Skin of body (tissue), 2 donors: ENCODE measurements around the gene KLHL28. TPM values are rescaled to one million over a fixed set of nuclear protein-coding genes. Genes with fewer than 3 reads are reported as not detected.

ENCODE experiments used
- DNase-seq: peaks from one replicate; lab custom pipeline; 2025; lab: John Stamatoyannopoulos, UW
- total RNA-seq: library from RNA; depleted of rRNA; stranded (reverse); fragments of >200 nt; gene quantifications from one replicate; pipeline ENCODE4 v1.2.3, GENCODE V29; 2014

The KLHL28 gene
- total RNA-seq, 1 donor from 2014 or later = 26.2 TPM

DNA sequence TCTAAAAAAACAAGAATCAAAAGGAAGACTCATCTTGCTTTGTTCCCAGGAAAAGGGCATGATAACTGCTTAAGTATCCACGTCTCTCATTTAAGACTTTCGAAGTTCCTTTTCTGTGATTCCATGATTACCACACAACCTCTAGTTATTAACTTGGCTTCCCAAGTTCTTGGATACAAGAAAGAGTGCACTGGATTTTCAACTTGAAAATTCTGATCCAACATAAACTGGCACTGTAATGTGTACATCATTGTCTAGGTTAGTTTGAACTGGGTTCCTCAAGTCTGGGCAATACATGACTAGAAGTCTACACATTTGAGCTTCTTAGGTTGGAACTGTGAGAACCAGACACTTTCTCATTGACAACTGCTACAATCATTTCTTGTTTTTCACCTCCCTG is 1.6 kb downstream of the KLHL28 start:
- DNase-seq = no peak

DNA sequence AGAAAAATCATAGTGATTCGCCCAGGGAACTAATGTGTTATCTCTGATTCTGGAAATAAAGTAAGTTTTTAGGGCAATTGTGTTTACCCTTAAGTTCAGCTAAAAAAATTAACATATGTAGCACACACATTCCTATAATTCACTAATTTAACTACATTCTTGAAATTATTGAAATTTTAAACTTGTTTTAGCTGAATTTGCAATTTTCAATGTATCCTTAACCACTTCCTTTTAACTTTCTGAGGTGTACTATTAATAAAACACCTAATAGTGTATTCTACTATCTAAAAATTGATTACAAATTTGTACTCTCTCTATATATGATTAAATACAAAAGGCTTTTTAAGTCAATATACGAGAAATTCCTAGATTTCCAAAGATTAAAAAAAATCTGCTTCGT is 2.2 kb downstream of the KLHL28 start:
- DNase-seq = no peak

DNA sequence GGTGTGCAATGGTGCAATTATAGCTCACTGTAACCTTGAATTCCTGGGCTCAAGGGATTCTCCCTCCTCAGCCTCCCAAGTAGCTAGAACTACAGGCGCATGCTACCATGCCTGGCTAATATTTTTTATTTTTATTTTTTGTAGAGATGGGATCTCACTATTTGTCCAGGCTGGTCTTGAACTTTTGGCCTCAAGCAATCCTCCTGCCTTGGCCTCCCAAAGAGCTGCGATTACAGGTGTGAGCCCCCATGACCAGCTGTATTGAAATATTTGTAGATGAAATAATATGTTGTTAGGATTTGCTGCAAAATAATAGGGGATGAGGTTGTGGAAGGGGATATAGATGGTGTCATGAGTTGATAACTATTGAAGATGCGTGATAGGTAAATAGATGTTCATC is 4.9 kb downstream of the KLHL28 start:
- DNase-seq = no peak

DNA sequence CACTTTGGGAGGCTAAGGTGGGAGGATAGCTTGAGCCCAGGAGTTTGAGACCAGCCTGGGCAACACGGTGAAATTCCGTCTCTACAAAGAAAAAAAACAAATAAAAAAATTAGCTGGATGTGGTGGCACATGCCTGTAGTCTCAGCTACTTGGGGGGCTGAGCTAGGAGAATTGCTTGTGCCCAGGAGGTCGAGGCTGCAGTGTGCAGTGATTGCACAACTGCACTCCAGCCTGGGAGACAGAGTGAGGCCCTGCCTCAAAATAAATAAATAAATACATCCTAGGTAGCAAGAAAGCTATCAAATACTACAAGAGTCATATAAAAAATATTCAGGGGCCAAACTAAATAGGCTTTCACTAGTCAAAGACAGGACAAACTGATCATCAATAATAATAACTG is 6.2 kb downstream of the KLHL28 start:
- DNase-seq = no peak

DNA sequence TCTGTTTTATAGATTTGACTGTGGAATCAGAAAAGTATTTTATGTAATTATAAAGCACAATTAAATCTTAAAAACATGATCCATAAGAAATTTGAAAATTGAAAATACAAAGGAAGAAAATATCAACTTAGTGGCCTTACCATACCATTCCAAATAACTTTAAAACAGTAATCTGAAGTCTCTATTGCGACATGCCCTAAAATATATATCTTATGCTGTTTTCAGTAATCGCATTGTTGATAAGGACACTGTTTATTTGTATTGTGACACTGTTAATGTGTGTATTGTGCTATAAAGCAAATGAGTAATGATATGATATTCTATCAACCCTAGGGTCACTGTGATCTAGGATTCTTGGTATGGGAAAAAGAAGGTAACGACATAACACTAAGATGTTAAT is 7.0 kb downstream of the KLHL28 start:
- no peak for DNase-seq

DNA sequence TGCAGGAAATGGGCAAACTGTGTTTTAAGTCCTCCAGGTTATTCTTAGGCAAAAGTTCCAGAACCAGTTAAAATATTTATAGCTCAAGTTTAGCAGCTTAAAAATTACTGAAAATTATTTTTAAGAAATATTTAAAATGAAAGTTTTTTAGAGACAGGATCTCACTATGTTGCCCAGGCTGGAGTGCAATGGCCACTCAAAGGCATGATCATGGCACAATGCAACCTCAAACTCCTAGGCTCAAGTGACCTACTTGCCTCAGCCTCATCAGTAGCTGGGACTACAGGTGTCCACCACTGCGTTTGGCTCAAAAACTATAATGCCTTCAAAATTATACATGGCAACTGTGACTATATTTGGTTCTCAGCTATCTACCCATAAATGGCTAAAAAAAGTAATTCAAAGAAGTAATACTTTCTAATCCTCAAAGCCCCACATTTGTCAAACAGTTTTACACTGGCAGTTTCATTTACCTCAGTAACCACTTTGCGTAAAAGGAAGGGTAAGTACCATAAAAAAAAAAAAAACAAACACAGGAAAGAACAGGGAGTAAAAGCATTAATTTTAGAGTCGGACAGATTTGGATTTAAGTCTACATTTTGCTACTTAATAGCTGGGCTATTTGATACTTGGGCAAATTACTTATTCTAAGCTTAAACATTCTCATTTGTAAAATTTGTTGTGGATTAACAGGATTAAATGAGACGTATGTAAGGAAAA is 9.2 kb downstream of the KLHL28 start:
- DNase-seq = no peak

DNA sequence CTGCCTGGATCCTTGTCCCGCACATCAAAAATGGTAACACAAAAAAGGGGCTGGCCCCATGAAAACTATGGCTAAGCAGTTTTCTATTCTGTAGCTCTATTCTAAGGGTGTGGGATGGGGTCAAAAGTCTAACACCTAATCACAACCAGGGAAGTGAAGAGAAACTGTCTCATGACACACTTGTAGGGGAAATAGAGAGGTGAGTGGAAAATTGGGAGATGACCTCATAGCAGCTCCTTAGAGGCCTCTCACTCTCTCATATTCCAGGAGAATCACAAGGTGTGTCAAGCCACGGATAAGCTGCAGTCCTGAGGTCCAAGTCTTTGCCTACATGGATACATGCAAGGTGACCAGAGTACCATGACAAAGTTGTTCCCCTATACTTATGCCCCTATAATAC is 10.7 kb downstream of the KLHL28 start:
- no peak for DNase-seq

DNA sequence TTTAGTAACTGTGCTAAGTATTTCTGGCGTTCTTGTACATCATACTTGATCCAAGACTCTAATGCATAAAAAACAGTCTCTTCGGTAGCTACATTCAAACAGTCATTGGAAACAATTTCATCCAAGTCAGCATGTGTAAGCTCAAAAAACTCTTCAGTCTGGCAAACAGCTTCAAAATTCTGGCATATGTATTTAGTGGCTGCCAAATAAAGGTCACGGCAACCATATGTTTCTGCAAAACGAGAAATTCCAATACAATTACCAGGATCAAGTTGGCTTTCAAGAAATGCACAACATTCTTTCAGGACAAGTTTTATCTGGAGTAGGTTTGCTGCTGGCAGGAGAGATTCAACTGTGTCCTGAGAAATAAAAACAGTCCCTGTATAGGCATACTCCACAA is 16.5 kb downstream of the KLHL28 start:
- peak; percentile 74 for DNase-seq

DNA sequence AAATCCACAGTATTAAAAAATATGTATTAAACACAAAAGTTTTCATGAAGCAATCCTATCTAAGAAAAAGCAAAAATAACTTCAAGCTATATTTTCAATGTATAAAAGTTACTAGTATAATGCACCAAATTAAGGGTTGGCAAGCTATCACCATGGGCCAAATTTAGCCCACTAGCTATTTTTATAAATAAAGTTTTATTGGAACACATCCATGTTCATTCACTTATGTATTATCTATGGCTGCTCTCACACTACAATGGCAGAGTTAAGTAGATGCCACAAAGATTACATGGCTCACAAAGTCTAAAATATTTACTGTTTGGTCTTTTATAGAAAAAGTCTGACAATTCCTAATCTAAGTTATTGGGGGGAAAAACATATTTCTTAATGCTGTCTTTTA is 17.6 kb downstream of the KLHL28 start:
- no peak for DNase-seq

DNA sequence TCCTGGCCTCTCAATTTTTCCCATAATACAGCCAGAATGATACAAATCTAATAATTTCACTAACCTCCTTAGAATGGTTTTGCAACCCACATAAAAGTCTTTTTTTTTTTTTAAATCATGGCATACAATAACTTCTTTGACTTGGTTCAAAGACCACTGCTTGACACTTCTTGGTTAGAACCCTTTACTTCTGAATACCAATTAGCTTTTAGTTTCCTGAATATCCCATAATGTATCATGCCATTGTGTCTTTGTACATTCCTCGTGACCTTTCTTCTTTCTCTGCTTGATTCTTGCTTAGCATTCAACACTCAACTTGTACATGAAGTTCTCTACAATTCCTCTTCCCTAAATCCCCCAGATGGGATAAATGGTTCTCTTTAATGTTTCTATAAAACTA is 19.3 kb downstream of the KLHL28 start:
- no peak for DNase-seq

DNA sequence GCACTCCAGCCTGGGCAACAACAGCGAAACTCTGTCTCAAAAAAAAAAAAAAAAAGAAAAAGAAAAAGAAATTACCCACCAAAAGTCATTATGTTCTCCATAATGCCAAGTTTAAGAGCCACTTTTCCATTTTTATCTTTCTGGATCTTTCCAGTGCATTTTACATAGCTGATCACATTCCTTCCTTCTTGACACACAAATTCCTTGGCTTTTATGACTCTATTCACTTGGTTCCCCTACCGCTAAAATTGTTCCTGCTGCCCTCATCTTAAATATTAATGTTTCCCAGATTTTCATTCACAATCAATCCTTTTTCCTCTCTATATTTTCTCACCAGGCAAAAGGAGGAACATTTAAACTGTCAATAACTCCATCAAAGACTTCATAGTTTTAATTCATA is 20.2 kb downstream of the KLHL28 start:
- no peak for DNase-seq

DNA sequence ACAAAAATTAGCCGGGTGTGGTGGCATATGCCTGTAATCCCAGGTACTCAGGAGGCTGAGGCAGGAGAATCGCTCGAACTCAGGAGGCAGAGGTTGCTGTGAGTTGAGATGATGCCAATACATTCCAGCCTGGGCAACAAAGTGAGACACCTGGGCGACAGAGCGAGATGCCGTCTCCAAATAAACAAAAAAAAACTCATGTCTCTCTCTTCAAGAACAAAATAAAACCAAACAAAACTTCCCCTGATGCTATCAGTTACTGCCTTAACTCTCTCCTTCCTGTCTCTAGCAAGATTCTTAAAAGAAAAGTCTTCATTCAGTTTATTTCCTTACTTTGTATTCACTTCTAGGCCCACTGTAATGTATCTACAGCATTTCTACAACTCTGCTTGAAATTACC is 20.8 kb downstream of the KLHL28 start:
- DNase-seq = no peak

DNA sequence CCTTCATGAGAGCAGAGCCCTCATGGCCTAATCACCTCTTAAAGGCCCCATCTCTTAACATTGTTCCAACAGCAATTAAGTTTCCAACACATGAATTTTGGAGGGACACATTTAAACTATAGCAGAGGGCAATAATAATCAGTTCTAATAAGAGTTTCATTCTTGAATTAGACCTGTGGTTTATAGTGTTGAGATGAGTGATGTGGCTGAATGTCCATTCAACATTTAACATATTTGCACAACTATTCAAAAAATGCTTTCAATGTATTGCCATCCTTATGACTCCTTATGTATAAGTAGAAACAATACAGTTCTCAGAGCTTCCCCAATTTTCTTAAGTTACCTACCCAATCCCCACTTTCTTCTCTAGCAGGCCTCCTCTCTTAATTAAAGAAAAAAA is 21.5 kb downstream of the KLHL28 start:
- DNase-seq = no peak

DNA sequence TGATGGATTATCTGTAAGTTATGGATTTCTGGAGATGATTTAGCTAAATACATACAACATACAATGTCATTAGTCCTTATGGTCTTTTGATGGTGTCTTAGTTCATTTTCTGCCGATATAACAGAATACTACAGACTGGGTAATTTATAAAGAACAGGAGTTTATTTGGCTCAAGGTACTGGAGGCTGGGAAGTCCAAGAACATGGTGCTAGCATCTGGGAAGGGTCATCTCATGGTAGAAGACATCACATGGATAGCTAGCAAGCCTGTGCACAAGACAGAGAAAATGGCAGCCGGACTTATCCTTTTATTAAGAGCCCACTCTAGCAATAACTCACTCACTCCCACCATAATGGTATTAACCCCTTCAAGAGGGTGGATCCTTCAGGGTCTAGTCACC is 24.2 kb downstream of the KLHL28 start:
- DNase-seq = no peak

DNA sequence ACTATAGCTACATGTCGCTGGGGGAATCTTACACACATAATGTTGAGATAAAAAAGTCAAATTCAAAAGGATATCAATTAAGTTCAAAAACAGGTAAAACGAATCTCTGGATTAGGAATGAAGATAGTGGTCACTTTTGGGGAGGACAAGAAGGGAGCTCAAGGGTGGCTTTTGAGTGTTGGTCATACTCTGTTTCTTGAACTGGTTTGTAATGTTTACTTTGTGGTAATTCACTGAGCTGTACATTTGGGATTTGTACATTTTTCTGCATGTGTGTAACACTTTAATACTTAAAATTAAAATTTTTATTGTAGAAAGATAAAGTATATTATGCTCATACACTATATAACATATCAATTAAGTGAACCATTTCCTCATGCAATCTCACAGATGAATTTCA is 26.6 kb downstream of the KLHL28 start:
- DNase-seq = no peak

DNA sequence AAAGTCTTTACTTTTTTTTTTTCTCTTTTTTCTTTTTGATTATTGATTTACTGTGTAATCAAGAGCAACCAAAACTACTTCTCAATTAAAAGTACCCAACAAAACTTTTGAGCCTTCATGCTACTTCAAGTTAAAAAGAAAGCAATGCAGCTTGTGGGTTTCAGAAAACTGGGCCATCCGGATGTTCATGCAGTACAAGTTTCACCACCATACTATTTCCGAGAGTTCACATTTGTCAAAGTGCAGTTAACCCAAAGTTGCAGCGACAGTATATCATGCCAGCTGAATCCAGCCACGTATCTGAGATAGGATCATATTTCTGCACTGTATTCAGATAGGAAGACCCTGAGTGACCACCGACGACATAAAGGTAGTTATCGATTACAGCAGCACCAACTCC is 33.0 kb downstream of the KLHL28 start:
- DNase-seq = no peak

DNA sequence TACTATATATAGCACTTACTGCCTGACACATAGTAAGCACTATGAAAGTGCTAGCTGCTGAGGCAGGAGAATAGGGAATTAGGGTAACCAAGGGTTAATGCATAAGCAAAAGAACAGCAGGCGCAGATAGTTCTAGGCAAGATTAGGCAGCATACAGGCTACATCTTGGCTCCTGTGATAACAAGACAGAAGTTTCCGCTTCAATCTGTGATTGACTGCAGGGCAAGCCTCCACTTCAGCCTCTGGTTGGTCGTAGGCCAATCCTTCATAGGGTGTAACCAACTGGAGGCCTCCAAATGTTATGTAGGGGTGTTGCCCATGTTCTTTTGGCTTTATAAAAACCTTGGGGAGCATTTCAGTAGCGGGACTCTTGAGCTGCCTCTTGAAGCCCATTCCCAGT is 46.9 kb downstream of the KLHL28 start:
- DNase-seq = peak; percentile 36

DNA sequence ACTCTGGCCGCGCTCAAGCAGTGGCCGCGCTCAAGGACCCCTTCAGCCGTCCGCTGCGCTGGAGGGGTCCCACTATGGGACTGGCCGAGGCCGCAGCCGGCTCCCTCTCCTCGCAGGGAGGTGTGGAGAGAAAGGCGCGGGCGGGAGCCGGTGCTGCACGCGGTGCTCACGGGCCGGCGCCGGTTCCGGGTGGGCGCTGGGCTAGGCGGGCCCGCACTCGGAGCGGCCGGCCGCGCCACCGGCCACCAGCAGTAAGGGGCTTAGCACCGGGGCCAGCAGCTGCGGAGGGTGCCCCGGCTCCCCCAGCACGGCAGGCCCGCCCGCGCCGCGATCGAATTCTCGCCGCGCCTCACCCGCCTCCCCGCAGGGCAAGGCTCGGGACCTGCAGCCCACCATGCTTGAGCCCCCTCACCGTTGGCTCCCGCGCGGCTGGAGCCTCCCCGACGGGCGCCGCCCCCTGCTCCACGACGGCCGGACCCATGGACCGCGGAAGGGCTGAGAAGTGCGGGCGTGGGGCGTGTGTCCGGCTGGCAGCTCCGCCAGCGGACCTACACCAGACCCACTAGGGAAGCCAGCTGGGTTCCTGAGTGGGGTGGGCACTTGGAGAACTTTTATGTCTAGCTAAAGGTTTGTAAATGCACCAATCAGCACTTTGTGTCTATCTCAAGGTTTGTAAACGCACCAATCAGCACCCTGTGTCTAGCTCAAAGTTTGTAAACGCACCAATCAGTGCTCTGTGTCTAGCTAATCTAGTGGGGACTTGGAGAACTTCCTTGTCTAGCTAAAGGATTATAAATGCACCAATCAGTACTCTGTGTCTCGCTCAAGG is 49.5 kb downstream of the KLHL28 start:
- DNase-seq = no peak

DNA sequence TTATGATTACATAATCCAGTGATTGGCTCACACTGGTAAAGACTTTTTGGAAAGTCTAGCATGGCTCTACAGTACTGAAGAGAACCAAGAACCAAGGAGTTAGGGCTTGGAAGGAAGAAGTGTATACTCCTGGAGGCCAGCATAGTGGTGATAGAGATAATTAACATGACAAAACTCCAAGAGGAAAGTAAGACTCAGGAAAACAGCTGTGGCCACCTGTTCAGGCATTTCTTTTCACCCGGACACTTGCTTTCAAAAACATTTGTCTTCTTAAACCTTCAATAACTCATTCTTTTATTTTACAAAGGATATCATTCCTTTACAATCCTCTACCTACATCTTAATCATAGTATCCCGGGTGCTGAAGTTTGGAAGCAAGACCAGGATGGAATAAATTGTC is 50.9 kb downstream of the KLHL28 start:
- DNase-seq = no peak

DNA sequence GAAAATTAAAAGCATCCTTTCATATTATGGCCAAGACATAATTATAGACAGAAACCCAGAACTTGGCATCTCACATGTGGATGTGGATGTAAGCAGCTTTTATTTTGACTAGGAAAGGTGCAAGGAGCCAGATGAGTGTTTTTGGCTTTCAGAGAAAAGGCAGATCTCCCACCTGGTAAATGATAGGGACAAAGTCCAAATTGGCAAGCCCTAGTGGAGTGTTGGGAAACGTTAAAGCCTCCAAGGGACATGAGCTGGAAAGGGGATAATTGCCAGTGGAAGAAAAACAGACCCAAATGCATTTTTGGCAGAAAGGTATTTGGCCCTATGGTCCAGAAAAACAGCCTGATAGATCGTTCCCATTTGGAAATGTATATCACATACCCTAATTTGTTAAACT is 60.1 kb downstream of the KLHL28 start:
- no peak for DNase-seq

DNA sequence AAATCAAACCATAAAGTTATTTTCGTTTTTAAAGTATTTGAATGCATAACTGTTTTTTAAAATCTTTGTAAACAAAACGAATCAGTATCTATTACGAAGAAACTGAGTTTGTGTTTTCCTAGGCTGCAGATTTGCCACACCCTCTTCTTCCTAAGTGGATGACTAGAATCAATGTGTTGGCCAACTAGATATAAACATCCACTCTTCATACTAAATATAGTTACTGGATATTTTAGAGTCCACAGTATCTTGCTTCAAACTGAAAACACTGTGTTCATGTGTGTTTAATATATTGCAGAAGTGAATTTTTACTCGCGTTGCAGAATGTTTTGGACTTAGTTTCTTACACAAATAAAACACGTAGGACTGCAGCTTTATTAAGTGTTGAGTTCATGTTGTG is 63.2 kb downstream of the KLHL28 start:
- peak; percentile 79 for DNase-seq

DNA sequence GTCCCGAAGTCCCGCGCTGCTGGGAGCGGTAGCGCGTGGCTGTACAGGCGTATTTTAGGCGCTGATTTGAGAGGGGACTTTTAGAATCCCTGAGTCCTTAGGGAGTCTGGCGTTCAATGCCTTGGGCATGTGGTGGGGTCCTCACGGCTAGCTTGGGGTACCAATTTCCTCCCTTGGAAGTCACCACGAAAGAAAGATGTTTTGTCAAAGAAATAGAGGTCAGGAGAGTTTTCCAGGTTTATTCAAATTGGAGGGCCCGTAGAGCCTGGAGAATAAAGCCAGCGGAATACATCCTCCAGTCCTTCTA is 63.9 kb downstream of the KLHL28 start:
- no peak for DNase-seq
